Measurements from ENCODE around the gene METTL21A. TPM values are rescaled to one million over a fixed set of nuclear protein-coding genes. Genes with fewer than 3 reads are reported as not detected.
"Not testable (repeated sequence)": the region's sequence is repeated elsewhere in the genome, so short reads cannot be mapped to it uniquely, and the experiment has no call there.

Gene METTL21A
- total RNA-seq = 14.8 TPM
- long read RNA-seq, full-length matches to known transcripts = 18 of 29 reads
- long read RNA-seq, partial matches to known transcripts = 2 of 29 reads
- long read RNA-seq, other reads (novel, unspliced or antisense) = 9 of 29 reads

GRCh38 chr2:207625014-207625907, at the start of gene METTL21A:
Gene METTL21A (minus strand): TSS chr2:207625394. CDS start chr2:207624375, 1,019 bp downstream.
- intact Hi-C loops (cut with DNase I) = loop anchor here (10.0 kb wide), 1 partner anchor 90 kb away; the partner anchor contains the start of gene CCNYL1
- ATAC-seq (ENCODE audit: poor library complexity) = peak; percentile 94

GRCh38 chr2:207674826-207675225, 49.6 kb upstream of the METTL21A start:
- ATAC-seq (ENCODE audit: poor library complexity) (no peak), DNase-seq (no peak)
- intact Hi-C loops (cut with DNase I) = no loop called here

More at GRCh38 chr2:207625014-207625907, at the start of gene METTL21A:
- peak; percentile 94 for DNase-seq

GRCh38 chr2:207674266-207674774, 49.1 kb upstream of the METTL21A start:
- DNase-seq (no peak), ATAC-seq (ENCODE audit: poor library complexity) (no peak)
- intact Hi-C loops (cut with DNase I) = no loop called here

GRCh38 chr2:207673431-207673830, 48.2 kb upstream of the METTL21A start:
- DNase-seq (no peak), ATAC-seq (ENCODE audit: poor library complexity) (no peak)
- intact Hi-C loops (cut with DNase I) = no loop called here

- DNase-seq (no peak), ATAC-seq (ENCODE audit: poor library complexity) (no peak)
- intact Hi-C loops (cut with DNase I) = no loop called here
Measured at GRCh38 chr2:207670887-207671286, 45.7 kb upstream of the METTL21A start.

GRCh38 chr2:207663870-207664545, 38.8 kb upstream of the METTL21A start:
- DNase-seq = no peak
- intact Hi-C loops (cut with DNase I) = no loop called here
- ATAC-seq (ENCODE audit: poor library complexity) = no peak

GRCh38 chr2:207662203-207662602, 37.0 kb upstream of the METTL21A start:
- no peak for ATAC-seq (ENCODE audit: poor library complexity)
- intact Hi-C loops (cut with DNase I) = no loop called here

GRCh38 chr2:207660994-207661393, 35.8 kb upstream of the METTL21A start:
- ATAC-seq (ENCODE audit: poor library complexity) (no peak), DNase-seq (no peak)
- intact Hi-C loops (cut with DNase I) = no loop called here

More at GRCh38 chr2:207662203-207662602, 37.0 kb upstream of the METTL21A start:
- DNase-seq = no peak

GRCh38 chr2:207658156-207658555, 33.0 kb upstream of the METTL21A start:
- ATAC-seq (ENCODE audit: poor library complexity) (no peak), DNase-seq (no peak)
- intact Hi-C loops (cut with DNase I) = no loop called here

- ATAC-seq (ENCODE audit: poor library complexity) (no peak), DNase-seq (no peak)
- intact Hi-C loops (cut with DNase I) = no loop called here
Measured at GRCh38 chr2:207655000-207655399, 29.8 kb upstream of the METTL21A start.

- intact Hi-C loops (cut with DNase I); ATAC-seq (ENCODE audit: poor library complexity); DNase-seq: not testable (repeated sequence)
Measured at GRCh38 chr2:207646582-207646981, 21.4 kb upstream of the METTL21A start.

GRCh38 chr2:207643892-207644291, 18.7 kb upstream of the METTL21A start:
- intact Hi-C loops (cut with DNase I) = no loop called here
- ATAC-seq (ENCODE audit: poor library complexity) (no peak), DNase-seq (no peak)

GRCh38 chr2:207640661-207641060, 15.5 kb upstream of the METTL21A start:
- ATAC-seq (ENCODE audit: poor library complexity) = no peak
- intact Hi-C loops (cut with DNase I) = no loop called here
- no peak for DNase-seq

GRCh38 chr2:207640160-207640559, 15.0 kb upstream of the METTL21A start:
- ATAC-seq (ENCODE audit: poor library complexity) (no peak), DNase-seq (no peak)
- intact Hi-C loops (cut with DNase I) = no loop called here

- ATAC-seq (ENCODE audit: poor library complexity); intact Hi-C loops (cut with DNase I); DNase-seq: not testable (repeated sequence)
Measured at GRCh38 chr2:207639288-207639687, 14.1 kb upstream of the METTL21A start.

- DNase-seq (no peak), ATAC-seq (ENCODE audit: poor library complexity) (no peak)
- intact Hi-C loops (cut with DNase I) = no loop called here
Measured at GRCh38 chr2:207635468-207636200, 10.4 kb upstream of the METTL21A start.

- intact Hi-C loops (cut with DNase I) = no loop called here
- no peak for DNase-seq
- ATAC-seq (ENCODE audit: poor library complexity) = no peak
Measured at GRCh38 chr2:207633686-207634085, 8.5 kb upstream of the METTL21A start.

- intact Hi-C loops (cut with DNase I) = no loop called here
- DNase-seq = no peak
- no peak for ATAC-seq (ENCODE audit: poor library complexity)
Measured at GRCh38 chr2:207632575-207633493, 7.6 kb upstream of the METTL21A start.

All from Right ventricle myocardium superior (tissue), 1 donor.